ENCODE results near the gene OXNAD1.

Gene OXNAD1

GRCh38 chr3:16253601-16254000 is 11.4 kb upstream of the OXNAD1 start:
- no peaks in the 10 kb centered on the region for H3K9me2 ChIP-seq (replicated peaks; ENCODE audit: low read depth, low read length)
- no peaks in the 10 kb centered on the region for H3K36me3 ChIP-seq (ENCODE audit: insufficient read depth, low read length)
- H3K4me3 ChIP-seq (ENCODE audit: low read length, poor library complexity, severe bottlenecking) = no peak overlapping the region
- no peak overlapping the region for H2AFZ ChIP-seq (ENCODE audit: low read length)
- no peak overlapping the region for H3K4me2 ChIP-seq (ENCODE audit: low read depth, low read length, poor library complexity, severe bottlenecking)
- H3K4me1 ChIP-seq (ENCODE audit: insufficient read depth, low read length, poor library complexity, severe bottlenecking) = no peaks in the 10 kb centered on the region
- H3K9me3 ChIP-seq (ENCODE audit: insufficient read depth, low read depth, low read length) = no peaks in the 10 kb centered on the region
- TF ChIP-seq, protein P1, sequence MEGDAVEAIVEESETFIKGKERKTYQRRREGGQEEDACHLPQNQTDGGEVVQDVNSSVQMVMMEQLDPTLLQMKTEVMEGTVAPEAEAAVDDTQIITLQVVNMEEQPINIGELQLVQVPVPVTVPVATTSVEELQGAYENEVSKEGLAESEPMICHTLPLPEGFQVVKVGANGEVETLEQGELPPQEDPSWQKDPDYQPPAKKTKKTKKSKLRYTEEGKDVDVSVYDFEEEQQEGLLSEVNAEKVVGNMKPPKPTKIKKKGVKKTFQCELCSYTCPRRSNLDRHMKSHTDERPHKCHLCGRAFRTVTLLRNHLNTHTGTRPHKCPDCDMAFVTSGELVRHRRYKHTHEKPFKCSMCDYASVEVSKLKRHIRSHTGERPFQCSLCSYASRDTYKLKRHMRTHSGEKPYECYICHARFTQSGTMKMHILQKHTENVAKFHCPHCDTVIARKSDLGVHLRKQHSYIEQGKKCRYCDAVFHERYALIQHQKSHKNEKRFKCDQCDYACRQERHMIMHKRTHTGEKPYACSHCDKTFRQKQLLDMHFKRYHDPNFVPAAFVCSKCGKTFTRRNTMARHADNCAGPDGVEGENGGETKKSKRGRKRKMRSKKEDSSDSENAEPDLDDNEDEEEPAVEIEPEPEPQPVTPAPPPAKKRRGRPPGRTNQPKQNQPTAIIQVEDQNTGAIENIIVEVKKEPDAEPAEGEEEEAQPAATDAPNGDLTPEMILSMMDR (conservative IDR thresholded peaks at IDR 0.05; ENCODE audit: low read length) = no peak
- no peak for TF ChIP-seq EZH2phosphoT487 (IDR thresholded peaks at IDR 0.05; ENCODE audit: borderline replicate concordance)
- H3K9ac ChIP-seq (ENCODE audit: low read depth, low read length, poor library complexity, severe bottlenecking) = no peak overlapping the region
- no peaks in the 10 kb centered on the region for H3K27me3 ChIP-seq (ENCODE audit: insufficient read depth, low read length, poor library complexity, severe bottlenecking)
- H3F3A ChIP-seq (ENCODE audit: low read depth) = no peaks in the 10 kb centered on the region
- H4K20me1 ChIP-seq (ENCODE audit: insufficient read depth, low read length, poor library complexity, severe bottlenecking) = no peaks in the 10 kb centered on the region
- no peaks in the 10 kb centered on the region for H3K79me2 ChIP-seq (ENCODE audit: insufficient read depth, low read length)

DNA sequence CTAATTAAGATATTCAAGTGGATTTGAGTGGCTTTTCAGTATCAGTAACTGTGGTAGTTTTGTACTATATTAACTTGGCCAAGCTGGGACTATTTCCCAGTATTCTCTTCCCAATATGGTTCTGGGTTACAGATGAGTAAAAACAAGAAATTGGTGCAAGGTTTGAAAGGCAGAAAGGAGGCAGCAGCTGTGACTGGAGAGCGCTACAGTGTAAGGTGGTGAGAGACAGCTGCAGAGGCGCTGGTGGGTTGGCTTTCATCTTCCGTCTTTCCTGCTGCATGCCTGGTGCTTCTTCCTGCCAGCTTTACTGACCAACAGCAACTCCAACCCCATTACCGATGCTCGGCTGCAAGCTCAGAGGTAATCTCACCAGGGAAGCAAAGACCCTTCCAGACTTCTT is 10.1 kb upstream of the OXNAD1 start:
- H3K4me2 ChIP-seq (ENCODE audit: low read depth, low read length, poor library complexity, severe bottlenecking) = no peak overlapping the region
- no peaks in the 10 kb centered on the region for H3K9me2 ChIP-seq (replicated peaks; ENCODE audit: low read depth, low read length)
- no peaks in the 10 kb centered on the region for H3K79me2 ChIP-seq (ENCODE audit: insufficient read depth, low read length)
- no peak overlapping the region for H2AFZ ChIP-seq (ENCODE audit: low read length)
- no peak overlapping the region for H3K4me3 ChIP-seq (ENCODE audit: low read length, poor library complexity, severe bottlenecking)
- H3K9me3 ChIP-seq (ENCODE audit: insufficient read depth, low read depth, low read length) = no peaks in the 10 kb centered on the region
- H3K4me1 ChIP-seq (ENCODE audit: insufficient read depth, low read length, poor library complexity, severe bottlenecking) = no peaks in the 10 kb centered on the region
- H3K36me3 ChIP-seq (ENCODE audit: insufficient read depth, low read length) = peaks cover 4% of the 10 kb centered on the region; the same call in 1 of the 2 replicates
- no peaks in the 10 kb centered on the region for H4K20me1 ChIP-seq (ENCODE audit: insufficient read depth, low read length, poor library complexity, severe bottlenecking)
- no peaks in the 10 kb centered on the region for H3K27me3 ChIP-seq (ENCODE audit: insufficient read depth, low read length, poor library complexity, severe bottlenecking)
- no peaks in the 10 kb centered on the region for H3F3A ChIP-seq (ENCODE audit: low read depth)
- no peak overlapping the region for H3K9ac ChIP-seq (ENCODE audit: low read depth, low read length, poor library complexity, severe bottlenecking)
- no peak for TF ChIP-seq EZH2phosphoT487 (IDR thresholded peaks at IDR 0.05; ENCODE audit: borderline replicate concordance)
- TF ChIP-seq, protein P1 (conservative IDR thresholded peaks at IDR 0.05; ENCODE audit: low read length) = no peak

DNA sequence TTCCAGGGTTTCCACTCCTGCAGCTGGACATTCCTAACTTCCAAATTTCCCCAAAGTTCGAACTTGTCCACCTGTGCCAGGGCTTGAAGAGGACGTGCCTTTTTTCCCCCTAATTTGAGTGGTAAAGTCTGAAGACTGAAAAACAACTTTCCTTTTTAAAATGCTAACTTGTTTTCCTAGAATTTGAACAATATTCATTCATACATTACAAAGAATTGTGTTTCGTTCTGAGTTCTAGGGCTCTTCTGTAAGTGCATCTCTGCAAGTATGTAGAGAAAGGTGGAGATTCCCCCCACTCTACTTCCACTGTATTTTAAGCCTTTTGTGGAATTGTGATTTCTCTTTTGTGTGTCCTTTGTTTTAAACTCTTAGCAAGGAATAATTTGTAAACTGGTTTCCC is 9.7 kb upstream of the OXNAD1 start:
- Histone ChIP-seq H2AFZ (ENCODE audit: low read length) (no peak overlapping the region), H3K9me2 (replicated peaks; ENCODE audit: low read depth, low read length) (no peaks in the 10 kb centered on the region), H3F3A (ENCODE audit: low read depth) (no peaks in the 10 kb centered on the region), H3K9me3 (ENCODE audit: insufficient read depth, low read depth, low read length) (no peaks in the 10 kb centered on the region), H3K4me3 (ENCODE audit: low read length, poor library complexity, severe bottlenecking) (no peak overlapping the region), H3K9ac (ENCODE audit: low read depth, low read length, poor library complexity, severe bottlenecking) (no peak overlapping the region), H3K27me3 (ENCODE audit: insufficient read depth, low read length, poor library complexity, severe bottlenecking) (no peaks in the 10 kb centered on the region), H3K4me2 (ENCODE audit: low read depth, low read length, poor library complexity, severe bottlenecking) (no peak overlapping the region), H3K4me1 (ENCODE audit: insufficient read depth, low read length, poor library complexity, severe bottlenecking) (no peaks in the 10 kb centered on the region), H4K20me1 (ENCODE audit: insufficient read depth, low read length, poor library complexity, severe bottlenecking) (no peaks in the 10 kb centered on the region), H3K36me3 (ENCODE audit: insufficient read depth, low read length) (peaks cover 6% of the 10 kb centered on the region; the same call in 1 of the 2 replicates), H3K79me2 (ENCODE audit: insufficient read depth, low read length) (no peaks in the 10 kb centered on the region)
- TF ChIP-seq EZH2phosphoT487 (IDR thresholded peaks at IDR 0.05; ENCODE audit: borderline replicate concordance) = no peak
- TF ChIP-seq, protein P1 (conservative IDR thresholded peaks at IDR 0.05; ENCODE audit: low read length) = no peak
